Esophagus muscularis mucosa (tissue), 4 donors: ENCODE measurements around the gene NAA80. TPM values are rescaled to one million over a fixed set of nuclear protein-coding genes. Genes with fewer than 3 reads are reported as not detected.

Source experiments
- DNase-seq: peaks from one replicate; pipeline ENCODE4 v3.0.0-alpha.2; 2017; ENCODE audit errors: extremely low spot score
- H3K27ac ChIP-seq, 4 donors: fragments of 200-600 bp; sonication (generic); replicated peaks in 1 of 4; 1 replicate in 3 of 4; 2 replicates in 1 of 4; pipeline ENCODE4 v1.5.1; 2016 to 2019; ENCODE audit warnings: mild to moderate bottlenecking in 1 of 4
- H3K27me3 ChIP-seq, 4 donors: fragments of 200-600 bp; sonication (generic); one replicate each; pipeline versions ENCODE4 v1.5.1 to v1.6.0; 2016 to 2019
- H3K36me3 ChIP-seq, 4 donors: fragments of 200-600 bp; sonication (generic); one replicate each; pipeline ENCODE4 v1.5.1; 2016 to 2019
- H3K4me1 ChIP-seq, 4 donors: fragments of 200-600 bp; sonication (generic); one replicate each; pipeline ENCODE4 v1.5.1; 2016 to 2019
- H3K4me3 ChIP-seq, 4 donors: fragments of 200-600 bp; sonication (generic); 1 replicate in 2 of 4; 2 replicates in 2 of 4; pipeline ENCODE4 v1.5.1; 2016 to 2019; ENCODE audit warnings: mild to moderate bottlenecking in 4 of 4, moderate library complexity in 1 of 4
- H3K9me3 ChIP-seq, 4 donors: fragments of 200-600 bp; sonication (generic); 1 replicate in 3 of 4; 2 replicates in 1 of 4; pipeline ENCODE4 v1.5.1; 2016 to 2019
- CTCF ChIP-seq, 3 experiments: fragments of 200-600 bp in 2 of 3; fragments of 450-650 bp in 1 of 3; sonication (generic) in 2 of 3; IDR thresholded peaks; one replicate each; pipeline ENCODE4 v1.5.1; 2017 to 2019; ENCODE audit warnings: antibody characterized with exemption in 3 of 3, mild to moderate bottlenecking in 2 of 3, moderate library complexity in 1 of 3
- EP300 ChIP-seq: sonication (generic); formaldehyde crosslinking; IDR thresholded peaks from one replicate; pipeline ENCODE4 v1.6.1; 2017; ENCODE audit warnings: antibody characterized with exemption
- POLR2A ChIP-seq: fragments of 450-650 bp; IDR thresholded peaks from one replicate; pipeline ENCODE4 v1.6.1; 2017; ENCODE audit warnings: antibody characterized with exemption, moderate library complexity, mild to moderate bottlenecking, low read depth
- POLR2AphosphoS5 ChIP-seq, 2 donors: sonication (generic); formaldehyde crosslinking; IDR thresholded peaks; one replicate each; pipeline ENCODE4 v1.6.1; 2017; ENCODE audit warnings: antibody characterized with exemption in 2 of 2
- whole genome bisulfite sequencing: methylation state at CpG from one replicate; pipeline ENCODE4 v1.1.5; 2018; 5-methylcytosine and 5-hydroxymethylcytosine counted together
- intact Hi-C: fragments of 100-400 bp; cut with DNase I; formaldehyde crosslinking; loops from one replicate; pipeline ENCODE4 v1.15.1; 2023
- total RNA-seq, 4 donors: library from RNA; depleted of rRNA; stranded (reverse); fragments of >200 nt; gene quantifications; one replicate each; pipeline versions ENCODE4 v1.1.0 to v1.2.1, GENCODE V29; 2016

NAA80 gene
- total RNA-seq, 4 donors from 2014 or later = 6.8 to 9.5 (median 8.0) TPM

DNA sequence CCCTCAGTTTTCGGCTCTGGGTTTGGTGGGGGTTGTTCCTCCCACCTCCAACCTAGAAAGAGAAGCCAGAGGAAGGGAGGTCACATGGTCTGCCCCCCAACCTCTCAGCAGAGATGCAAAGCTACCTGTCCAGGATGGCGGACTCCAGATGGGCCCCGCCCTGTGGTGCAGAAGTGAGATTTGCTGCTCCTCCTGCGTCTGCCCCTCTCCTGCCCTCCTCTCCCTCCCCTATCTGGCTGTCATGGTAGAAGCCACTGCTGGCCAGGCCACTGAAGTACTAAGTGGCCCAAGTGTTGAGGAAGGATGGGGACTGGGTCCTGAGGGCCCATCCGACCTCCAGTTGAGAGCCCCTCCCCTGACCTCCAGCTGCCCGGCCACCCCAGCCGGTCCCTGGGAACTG lies 32.4 kb downstream of the NAA80 start:
- Histone ChIP-seq H3K27me3 (no peaks in the 10 kb centered on the region), H3K36me3 (no peaks in the 10 kb centered on the region), H3K9me3 (no peaks in the 10 kb centered on the region), H3K4me3 (peak overlapping the region; percentile 55 to 74 (median 63)), H3K4me1 (peaks cover 54 to 92% (median 77%) of the 10 kb centered on the region in 4 donors), H3K27ac (peak overlapping the region; percentile 93 to 100 (median 96))
- no peak for DNase-seq
- intact Hi-C loops = no loop called here
- TF ChIP-seq POLR2AphosphoS5 (IDR thresholded peaks at IDR 0.05) = no peak
- no peak for TF ChIP-seq CTCF (IDR thresholded peaks at IDR 0.05)
- TF ChIP-seq POLR2A = no peak
- TF ChIP-seq EP300 = no peak
- 87% methylated on average over 3 of the region's 7 CpGs for WGBS

- intact Hi-C loops = no loop called here
- no peaks in the 10 kb centered on the region for H3K36me3 ChIP-seq
- H3K9me3 ChIP-seq = no peaks in the 10 kb centered on the region
- peaks cover 60 to 92% (median 85%) of the 10 kb centered on the region in 4 donors for H3K4me1 ChIP-seq
- H3K27ac ChIP-seq = peak overlapping the region; percentile 93 to 100 (median 96)
- TF ChIP-seq CTCF (IDR thresholded peaks at IDR 0.05) (no peak), POLR2AphosphoS5 (IDR thresholded peaks at IDR 0.05) (no peak), EP300 (no peak), POLR2A (no peak)
- no peaks in the 10 kb centered on the region for H3K27me3 ChIP-seq
- 83% methylated on average over 4 of the region's 6 CpGs for WGBS
- no peak for DNase-seq
- peak overlapping the region; percentile 55 to 74 (median 63) for H3K4me3 ChIP-seq
Observed at GRCh38 chr3:50266017-50266416, 33.2 kb downstream of the NAA80 start.

DNA sequence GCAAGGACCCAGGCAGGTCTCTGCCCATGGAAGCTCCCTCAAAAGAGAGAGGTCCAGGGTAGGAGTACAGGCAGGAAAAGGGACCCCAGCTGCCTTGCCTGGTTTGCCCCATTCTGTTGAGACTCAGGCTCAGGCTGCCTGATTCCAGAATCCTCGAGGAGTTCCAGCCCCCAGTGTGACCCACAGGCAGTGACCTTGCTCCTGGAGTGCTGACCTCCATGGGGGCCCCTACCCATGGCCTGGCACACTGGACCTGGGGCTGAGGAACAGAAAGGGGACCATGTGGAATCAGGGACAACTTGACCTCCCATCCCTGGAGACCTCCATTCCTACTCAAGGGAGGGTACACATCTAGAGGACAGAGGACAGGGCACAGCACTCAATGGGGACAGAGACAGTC lies 33.6 kb downstream of the NAA80 start:
- TF ChIP-seq POLR2A (no peak), CTCF (IDR thresholded peaks at IDR 0.05) (no peak), POLR2AphosphoS5 (IDR thresholded peaks at IDR 0.05) (no peak), EP300 (no peak)
- Histone ChIP-seq H3K9me3 (no peaks in the 10 kb centered on the region), H3K27me3 (no peaks in the 10 kb centered on the region), H3K4me1 (peaks cover 65 to 94% (median 89%) of the 10 kb centered on the region in 4 donors), H3K36me3 (no peaks in the 10 kb centered on the region), H3K27ac (peak overlapping the region; percentile 93 to 100 (median 96)), H3K4me3 (peak overlapping the region in 2 of 4 donors; percentile 11 to 24)
- intact Hi-C loops = no loop called here
- no peak for DNase-seq
- WGBS = no CpG with 5 or more reads among the region's 1 CpG

GRCh38 chr3:50264964-50265485 lies 34.2 kb downstream of the NAA80 start:
- 49% methylated on average over 5 of the region's 7 CpGs for WGBS
- no peak for DNase-seq
- Histone ChIP-seq H3K27ac (peak overlapping the region; percentile 93 to 100 (median 96)), H3K27me3 (no peaks in the 10 kb centered on the region), H3K4me3 (peak overlapping the region in 3 of 4 donors; percentile 11 to 24 (median 14)), H3K4me1 (peaks cover 67 to 97% (median 92%) of the 10 kb centered on the region in 4 donors), H3K36me3 (no peaks in the 10 kb centered on the region), H3K9me3 (no peaks in the 10 kb centered on the region)
- intact Hi-C loops = no loop called here
- TF ChIP-seq POLR2A (no peak), POLR2AphosphoS5 (IDR thresholded peaks at IDR 0.05) (peak in 1 of 2 donors; percentile 69)

- peak; percentile 94 for DNase-seq
- TF ChIP-seq POLR2AphosphoS5 (IDR thresholded peaks at IDR 0.05) (peak in 1 of 2 donors; percentile 35), CTCF (IDR thresholded peaks at IDR 0.05) (no peak), EP300 (no peak), POLR2A (no peak)
- Histone ChIP-seq H3K27ac (peak overlapping the region; percentile 93 to 100 (median 96)), H3K4me3 (peak overlapping the region in 2 of 4 donors; percentile 11 to 30), H3K36me3 (peaks cover 0 to 2% (median 0%) of the 10 kb centered on the region in 4 donors), H3K9me3 (no peaks in the 10 kb centered on the region), H3K4me1 (peaks cover 70 to 97% (median 92%) of the 10 kb centered on the region in 4 donors), H3K27me3 (no peaks in the 10 kb centered on the region)
- intact Hi-C loops = no loop called here
- 17% methylated on average over 7 of the region's 7 CpGs for WGBS
Observed at GRCh38 chr3:50264383-50264963, 34.7 kb downstream of the NAA80 start.
